Left ventricle myocardium inferior (tissue), 1 donor: ENCODE data around the gene CHIC2. TPM values are rescaled to one million over a fixed set of nuclear protein-coding genes. Genes with fewer than 3 reads are reported as not detected.

Experiments
- DNase-seq: peaks from one replicate; pipeline ENCODE4 v3.0.0-alpha.2; 2020
- H3K27ac ChIP-seq: fragments of 200-600 bp; replicated peaks from 2 replicates; pipeline ENCODE4 v1.8.0; 2021
- H3K27me3 ChIP-seq: fragments of 200-600 bp; 2 replicates; pipeline ENCODE4 v1.8.0; 2021; ENCODE audit warnings: low read depth
- H3K36me3 ChIP-seq: fragments of 200-600 bp; 2 replicates; pipeline ENCODE4 v1.8.0; 2021
- H3K4me1 ChIP-seq: fragments of 200-600 bp; 2 replicates; pipeline ENCODE4 v1.8.0; 2021
- H3K4me3 ChIP-seq: fragments of 200-600 bp; 2 replicates; pipeline ENCODE4 v1.8.0; 2021; ENCODE audit warnings: mild to moderate bottlenecking, moderate library complexity
- H3K9me3 ChIP-seq: fragments of 200-600 bp; replicated peaks from 2 replicates; pipeline ENCODE4 v1.8.0; 2021
- intact Hi-C: fragments of 100-400 bp; cut with micrococcal nuclease; formaldehyde crosslinking; loops from one replicate; pipeline ENCODE4 v1.11.0; 2022
- total RNA-seq: library from RNA; stranded (reverse); fragmentation: NEBNext Ultra II Directional; extraction: Animal tissue kit (Norgen Biotek cat#: 25700); gene quantifications from one replicate; pipeline ENCODE4 v1.2.1, GENCODE V29; 2021
- TF ChIP-seq, protein P1 (sequence below): fragments of 200-600 bp; IDR thresholded peaks from 2 replicates; pipeline ENCODE4 v1.8.0; 2021; ENCODE audit warnings: antibody characterized with exemption, mild to moderate bottlenecking, borderline replicate concordance
- donor health status: DM: no; HTN: yes; CAD: no; lungs with severe emphysema.

CHIC2 gene
- total RNA-seq, 1 donor from 2014 or later: 9.1 TPM

DNA sequence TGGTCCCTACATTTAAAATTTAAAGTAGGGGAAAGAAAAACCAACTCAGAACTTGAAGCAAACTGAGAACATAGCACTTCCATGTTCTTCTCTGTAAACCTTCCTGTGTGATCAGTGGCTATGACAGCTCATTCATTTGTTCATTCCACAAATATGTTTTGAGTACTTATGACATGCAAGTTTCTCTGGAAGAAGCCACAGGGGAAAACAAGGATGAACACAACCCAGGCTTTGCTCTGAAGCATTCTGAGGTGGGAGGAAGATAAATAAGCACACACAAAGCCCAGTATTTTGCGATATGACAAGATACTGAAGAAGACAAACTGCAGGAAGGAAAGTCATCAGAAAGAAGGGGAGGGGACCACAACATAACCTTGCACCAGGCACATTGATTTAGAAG is 96.4 kb downstream of the CHIC2 start:
- TF ChIP-seq, protein P1, sequence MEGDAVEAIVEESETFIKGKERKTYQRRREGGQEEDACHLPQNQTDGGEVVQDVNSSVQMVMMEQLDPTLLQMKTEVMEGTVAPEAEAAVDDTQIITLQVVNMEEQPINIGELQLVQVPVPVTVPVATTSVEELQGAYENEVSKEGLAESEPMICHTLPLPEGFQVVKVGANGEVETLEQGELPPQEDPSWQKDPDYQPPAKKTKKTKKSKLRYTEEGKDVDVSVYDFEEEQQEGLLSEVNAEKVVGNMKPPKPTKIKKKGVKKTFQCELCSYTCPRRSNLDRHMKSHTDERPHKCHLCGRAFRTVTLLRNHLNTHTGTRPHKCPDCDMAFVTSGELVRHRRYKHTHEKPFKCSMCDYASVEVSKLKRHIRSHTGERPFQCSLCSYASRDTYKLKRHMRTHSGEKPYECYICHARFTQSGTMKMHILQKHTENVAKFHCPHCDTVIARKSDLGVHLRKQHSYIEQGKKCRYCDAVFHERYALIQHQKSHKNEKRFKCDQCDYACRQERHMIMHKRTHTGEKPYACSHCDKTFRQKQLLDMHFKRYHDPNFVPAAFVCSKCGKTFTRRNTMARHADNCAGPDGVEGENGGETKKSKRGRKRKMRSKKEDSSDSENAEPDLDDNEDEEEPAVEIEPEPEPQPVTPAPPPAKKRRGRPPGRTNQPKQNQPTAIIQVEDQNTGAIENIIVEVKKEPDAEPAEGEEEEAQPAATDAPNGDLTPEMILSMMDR: no peak
- intact Hi-C loops: no loop called here
- Histone ChIP-seq H3K9me3 (peaks cover 5% of the 10 kb centered on the region), H3K27ac (no peak overlapping the region), H3K36me3 (no peaks in the 10 kb centered on the region), H3K27me3 (no peaks in the 10 kb centered on the region), H3K4me3 (no peak overlapping the region), H3K4me1 (no peaks in the 10 kb centered on the region)
- DNase-seq: no peak

DNA sequence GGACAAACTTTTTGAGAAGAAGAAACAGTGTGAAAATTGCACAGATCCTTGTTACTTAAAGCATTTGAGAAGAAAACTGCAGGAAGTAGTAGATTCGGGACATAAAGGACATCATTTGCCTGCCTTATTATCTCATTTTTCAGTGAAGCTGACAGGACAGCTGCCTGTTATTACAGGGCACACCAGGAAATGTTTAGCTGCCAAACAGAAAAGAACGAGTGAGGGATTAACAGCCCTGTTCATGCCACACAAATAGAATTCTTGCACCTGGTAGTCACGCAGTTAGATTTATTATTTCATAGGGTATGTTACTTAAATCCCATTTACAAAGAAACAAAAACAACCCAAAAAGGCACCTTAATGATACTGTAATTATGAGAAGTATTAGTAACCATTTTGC is 100.6 kb downstream of the CHIC2 start:
- Histone ChIP-seq H3K9me3 (no peaks in the 10 kb centered on the region), H3K36me3 (no peaks in the 10 kb centered on the region), H3K4me1 (no peaks in the 10 kb centered on the region), H3K27me3 (no peaks in the 10 kb centered on the region), H3K4me3 (no peak overlapping the region), H3K27ac (no peak overlapping the region)
- no peak for DNase-seq
- intact Hi-C loops: no loop called here
- TF ChIP-seq, protein P1: no peak

DNA sequence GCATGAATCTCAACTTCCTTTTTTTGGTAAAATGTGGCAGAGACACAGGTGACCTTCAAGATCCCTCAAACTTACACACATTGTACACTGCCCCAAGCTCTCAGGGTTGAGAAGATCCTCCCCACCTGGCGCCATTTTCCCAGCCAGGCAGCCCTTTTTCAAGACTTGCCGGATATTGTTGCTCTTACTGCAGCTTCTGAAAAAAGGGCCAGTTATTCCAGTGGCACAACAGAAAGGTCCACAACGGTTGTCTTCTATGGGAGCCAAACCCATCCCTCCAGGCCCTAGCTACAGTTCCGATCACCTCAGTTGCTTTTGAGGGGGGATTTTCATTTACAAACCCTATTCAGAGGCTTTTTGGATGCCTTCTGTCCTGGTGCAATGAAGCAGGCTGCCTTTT is 101.1 kb downstream of the CHIC2 start:
- Histone ChIP-seq H3K4me1 (no peaks in the 10 kb centered on the region), H3K9me3 (no peaks in the 10 kb centered on the region), H3K27ac (no peak overlapping the region), H3K27me3 (no peaks in the 10 kb centered on the region), H3K4me3 (no peak overlapping the region), H3K36me3 (no peaks in the 10 kb centered on the region)
- intact Hi-C loops: no loop called here
- TF ChIP-seq, protein P1: no peak
- DNase-seq: no peak

DNA sequence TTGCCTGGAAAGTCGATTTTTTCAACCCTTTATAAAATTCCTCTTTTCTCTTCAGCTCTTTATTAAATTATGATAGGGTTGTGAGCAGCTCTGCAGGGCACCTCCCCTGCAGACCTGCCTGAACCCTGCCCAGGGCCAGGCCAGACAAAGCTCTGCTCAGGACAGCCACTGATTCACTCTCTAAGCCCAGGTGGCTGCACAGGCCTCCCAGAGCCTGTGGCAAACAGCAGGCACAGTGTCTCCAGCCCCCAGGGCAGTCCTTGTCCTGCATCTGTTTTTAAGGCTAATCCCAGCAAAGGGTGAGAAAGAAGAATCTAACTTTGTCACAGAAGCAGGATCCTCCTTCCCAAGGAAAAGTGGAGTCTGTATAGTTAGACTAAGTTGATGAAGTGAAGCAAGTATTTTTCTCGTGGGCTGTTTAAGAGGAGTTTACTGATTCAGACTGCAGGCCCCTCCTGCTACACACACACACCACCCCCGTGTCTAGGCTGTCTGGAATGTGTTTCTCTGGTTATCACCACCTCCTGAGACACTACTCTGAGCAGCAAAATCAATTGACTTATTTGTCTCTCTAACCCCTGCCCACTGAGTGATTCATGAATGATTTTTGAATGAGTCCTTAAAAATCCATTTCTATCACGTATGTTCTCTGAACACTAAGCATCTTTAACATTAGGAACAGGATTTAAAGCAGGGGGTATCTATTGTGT is 101.7 kb downstream of the CHIC2 start:
- Histone ChIP-seq H3K36me3 (no peaks in the 10 kb centered on the region), H3K27me3 (no peaks in the 10 kb centered on the region), H3K4me1 (no peaks in the 10 kb centered on the region), H3K27ac (no peak overlapping the region), H3K9me3 (no peaks in the 10 kb centered on the region), H3K4me3 (no peak overlapping the region)
- DNase-seq: no peak
- TF ChIP-seq, protein P1: no peak
- intact Hi-C loops: no loop called here

DNA sequence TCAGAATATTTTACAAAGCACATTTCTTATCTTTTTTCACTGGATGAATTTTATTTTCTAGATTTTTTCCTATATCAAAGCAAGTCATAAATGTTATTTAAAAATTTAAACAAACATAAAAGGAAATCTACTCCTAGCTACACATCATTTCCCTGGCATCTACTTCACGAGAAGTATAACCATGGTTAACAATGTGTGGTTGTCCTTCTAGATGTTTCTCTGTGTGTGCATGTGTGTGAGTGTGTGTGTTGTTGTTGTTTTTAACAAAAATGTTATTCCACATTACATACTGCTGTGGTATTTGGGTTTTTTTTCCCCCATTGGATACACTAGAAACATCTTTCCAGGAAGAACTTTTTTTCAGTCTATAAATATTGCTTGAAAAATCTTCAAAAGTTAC is 103.1 kb downstream of the CHIC2 start:
- no peak overlapping the region for H3K27ac ChIP-seq
- intact Hi-C loops: no loop called here
- no peaks in the 10 kb centered on the region for H3K9me3 ChIP-seq
- DNase-seq: no peak
- no peaks in the 10 kb centered on the region for H3K36me3 ChIP-seq
- H3K4me3 ChIP-seq: no peak overlapping the region
- no peaks in the 10 kb centered on the region for H3K4me1 ChIP-seq
- TF ChIP-seq, protein P1: no peak
- H3K27me3 ChIP-seq: no peaks in the 10 kb centered on the region
